ENCODE data around the gene SND1.

The SND1 gene

GRCh38 chr7:127760436-127761031, 108.5 kb downstream of the SND1 start:
- in situ Hi-C loops (cut with MboI; ENCODE audit: low sequenced_read_pairs): no loop called here

DNA sequence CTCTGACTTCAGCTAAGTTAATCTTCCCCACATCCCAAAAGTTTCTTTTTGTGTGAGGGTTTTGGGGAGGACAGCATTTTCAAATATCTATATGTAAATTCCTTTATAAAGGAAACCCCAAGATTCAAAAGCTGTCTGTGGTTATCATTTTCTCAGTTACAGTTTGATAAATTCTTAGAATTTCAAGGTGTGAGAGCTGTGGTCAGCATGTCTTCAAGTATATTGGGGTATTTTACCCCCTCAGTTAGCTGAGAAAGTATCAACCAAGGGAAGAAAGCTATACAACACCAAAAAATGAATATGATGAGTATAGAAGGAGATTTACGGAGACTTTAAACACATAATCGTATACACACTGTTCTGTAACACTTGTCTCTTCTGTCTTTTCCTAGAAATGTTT, 109.2 kb downstream of the SND1 start:
- in situ Hi-C loops (cut with MboI; ENCODE audit: low sequenced_read_pairs): no loop called here

GRCh38 chr7:127764681-127765080, 112.7 kb downstream of the SND1 start:
- in situ Hi-C loops (cut with MboI; ENCODE audit: low sequenced_read_pairs): no loop called here

DNA sequence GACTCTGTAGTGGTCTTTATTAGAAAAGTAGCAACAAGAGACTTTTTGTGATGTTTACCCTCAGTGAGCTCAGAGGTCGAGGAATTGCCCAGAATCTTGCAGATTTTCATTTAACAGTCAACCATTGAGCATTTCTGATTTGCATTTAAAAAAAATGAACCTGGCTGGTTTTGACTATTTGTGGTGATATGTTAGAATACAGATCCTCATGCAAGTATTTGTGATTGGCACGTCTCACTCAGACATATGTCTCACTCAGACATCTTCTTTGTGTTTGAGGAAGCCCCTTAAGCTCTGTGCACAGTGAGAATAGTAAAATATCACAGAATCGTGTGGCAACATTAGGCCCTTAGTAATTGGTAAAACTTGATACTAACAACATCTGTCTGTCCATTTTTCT, 113.2 kb downstream of the SND1 start:
- in situ Hi-C loops (cut with MboI; ENCODE audit: low sequenced_read_pairs): no loop called here

DNA sequence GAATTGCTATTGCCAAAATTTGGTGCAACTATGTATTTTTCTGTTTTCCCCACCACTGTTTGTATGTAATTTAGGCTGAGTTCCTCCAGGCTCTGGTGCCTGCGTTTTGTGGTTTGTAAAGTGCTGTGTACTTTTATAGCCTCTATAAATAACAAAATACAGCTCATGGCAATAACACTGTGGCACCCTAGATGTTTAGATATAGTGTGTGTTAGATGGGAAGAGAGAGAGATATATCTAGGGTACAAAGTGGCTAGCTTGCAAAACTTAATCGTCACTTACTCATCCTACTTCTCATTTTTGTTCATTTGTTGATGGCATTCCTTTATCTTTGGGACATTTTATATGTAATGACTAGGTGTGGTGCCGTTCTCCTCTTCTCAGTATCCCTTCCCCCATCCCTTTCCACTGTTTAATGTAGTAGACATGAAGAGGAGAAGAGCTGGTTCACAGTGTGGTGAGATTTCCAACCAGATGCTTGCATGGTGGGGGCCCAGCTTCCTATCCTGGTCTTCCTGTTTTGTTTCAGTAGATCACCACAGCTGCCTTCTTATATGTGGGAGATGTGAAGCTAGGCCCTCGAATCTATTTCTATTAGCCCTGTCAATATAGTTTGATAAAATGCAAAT, 115.0 kb downstream of the SND1 start:
- in situ Hi-C loops (cut with MboI; ENCODE audit: low sequenced_read_pairs): no loop called here

DNA sequence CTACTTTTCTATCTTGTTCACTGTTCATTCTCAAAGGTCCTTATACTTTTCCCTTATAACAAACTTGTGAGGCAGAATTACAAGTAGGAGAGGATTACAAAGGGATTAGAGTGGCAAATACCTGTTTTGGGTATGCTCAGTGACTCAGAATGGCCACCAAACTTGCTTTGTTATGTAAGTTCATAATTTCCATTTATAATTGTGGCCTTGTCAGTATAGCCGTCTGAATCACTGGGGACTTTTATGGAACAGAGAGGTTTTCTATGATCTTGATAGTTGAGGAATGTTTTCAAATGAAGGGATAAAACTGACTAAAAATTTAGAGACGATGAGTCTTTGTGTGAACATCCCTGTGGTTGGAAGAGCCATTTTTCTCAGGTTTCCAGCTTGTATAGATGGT, 116.2 kb downstream of the SND1 start:
- in situ Hi-C loops (cut with MboI; ENCODE audit: low sequenced_read_pairs): no loop called here

DNA sequence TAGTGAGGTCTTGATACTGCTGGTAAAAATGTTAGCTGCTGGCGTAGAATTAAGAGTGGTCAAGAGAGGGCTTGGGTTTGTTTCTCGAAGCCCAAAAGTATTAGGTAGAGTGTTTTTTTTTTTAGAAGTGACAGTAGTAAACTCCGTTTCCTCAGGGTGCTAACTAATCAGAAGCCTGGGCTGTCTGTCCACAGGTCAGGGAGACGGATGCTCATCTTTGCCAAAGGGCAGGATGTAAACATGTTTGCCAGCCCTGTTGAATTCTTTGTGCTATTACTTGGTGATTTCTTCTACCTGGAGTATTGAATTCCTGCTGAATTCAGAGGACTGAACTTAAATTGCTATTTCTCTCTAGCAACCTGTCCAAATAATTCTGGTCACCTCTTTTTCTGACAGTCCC, 117.1 kb downstream of the SND1 start:
- in situ Hi-C loops (cut with MboI; ENCODE audit: low sequenced_read_pairs): no loop called here

DNA sequence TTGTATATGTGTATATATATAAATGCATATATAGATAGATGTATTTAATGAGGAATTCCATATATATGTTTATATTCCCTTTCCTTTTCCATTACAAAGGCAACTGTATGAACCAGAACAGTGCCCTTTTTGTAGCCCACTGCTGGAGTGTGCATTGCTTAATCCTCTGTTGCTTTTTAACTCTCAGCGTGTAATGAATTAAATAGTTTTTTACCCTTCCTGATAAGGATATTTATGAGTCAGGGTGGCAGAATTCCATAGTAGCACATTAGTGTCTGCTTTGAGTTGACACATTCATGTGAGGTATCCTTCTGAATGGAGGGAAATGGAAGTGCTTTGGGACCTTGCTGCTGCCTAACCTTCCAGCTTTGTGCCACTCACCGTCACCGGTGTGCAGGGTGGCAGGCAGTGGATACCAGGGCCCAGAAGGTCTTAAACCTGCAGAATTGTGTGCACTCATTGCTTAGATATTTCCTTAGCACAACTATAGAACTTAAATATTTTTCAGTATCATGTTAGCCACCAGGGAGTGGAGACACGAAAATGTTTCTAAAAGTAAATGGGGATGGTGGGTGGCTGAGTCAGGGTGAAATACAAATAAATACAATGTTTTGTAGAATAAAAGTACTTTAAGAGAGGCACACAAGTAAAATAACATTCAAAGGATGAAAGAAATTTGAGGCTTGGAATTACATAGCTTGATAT, 117.9 kb downstream of the SND1 start:
- in situ Hi-C loops (cut with MboI; ENCODE audit: low sequenced_read_pairs): no loop called here

- in situ Hi-C loops (cut with MboI; ENCODE audit: low sequenced_read_pairs): no loop called here
These were observed 118.9 kb downstream of the SND1 start for GRCh38 chr7:127770885-127771284.

DNA sequence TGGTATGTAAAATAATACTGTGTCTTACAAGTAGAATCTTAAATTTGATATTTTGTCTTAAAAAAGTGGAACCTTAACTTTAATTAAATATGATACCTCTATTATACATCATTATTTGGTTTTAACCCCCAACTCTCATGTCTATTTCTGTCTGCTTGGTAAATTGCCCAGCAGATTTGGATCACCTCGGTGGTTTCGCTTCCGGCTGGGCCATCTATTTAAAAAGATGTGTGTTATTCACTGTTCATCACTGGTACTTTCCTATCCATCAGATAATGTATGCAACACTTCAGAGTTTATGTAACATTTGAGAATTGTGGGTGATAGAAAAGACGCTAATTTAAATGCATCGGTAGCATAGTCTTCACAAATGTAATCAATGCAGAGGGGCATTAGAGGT, 119.7 kb downstream of the SND1 start:
- in situ Hi-C loops (cut with MboI; ENCODE audit: low sequenced_read_pairs): no loop called here

DNA sequence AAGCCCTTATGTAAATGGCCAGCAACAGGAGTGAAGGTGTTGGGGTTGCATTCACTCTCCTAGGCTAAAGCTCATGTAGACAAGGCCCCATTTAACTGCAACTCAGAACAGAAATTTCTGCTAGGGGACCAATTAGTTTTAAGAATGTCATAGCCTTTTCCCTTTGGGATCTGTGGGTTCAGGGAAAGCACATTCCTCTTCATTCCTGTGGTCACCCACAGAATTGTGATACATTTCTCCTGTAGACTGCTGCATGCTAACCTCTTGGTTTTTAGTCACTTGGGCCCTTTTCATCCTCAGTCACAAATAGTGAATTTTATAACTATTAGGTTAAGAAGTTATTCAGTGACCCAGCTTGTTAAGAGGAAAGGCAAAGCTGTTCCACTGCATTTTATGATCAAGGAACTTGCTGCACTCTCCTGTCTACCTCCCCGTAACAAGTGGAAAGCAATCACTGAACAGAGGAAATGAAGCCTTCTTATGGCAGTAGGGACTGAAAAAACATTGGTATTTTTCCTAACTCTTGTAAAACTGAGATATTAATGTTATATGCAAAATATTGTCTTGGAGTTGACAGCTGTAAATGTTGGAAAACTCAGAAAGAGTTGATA, 124.9 kb downstream of the SND1 start:
- in situ Hi-C loops (cut with MboI; ENCODE audit: low sequenced_read_pairs): no loop called here

DNA sequence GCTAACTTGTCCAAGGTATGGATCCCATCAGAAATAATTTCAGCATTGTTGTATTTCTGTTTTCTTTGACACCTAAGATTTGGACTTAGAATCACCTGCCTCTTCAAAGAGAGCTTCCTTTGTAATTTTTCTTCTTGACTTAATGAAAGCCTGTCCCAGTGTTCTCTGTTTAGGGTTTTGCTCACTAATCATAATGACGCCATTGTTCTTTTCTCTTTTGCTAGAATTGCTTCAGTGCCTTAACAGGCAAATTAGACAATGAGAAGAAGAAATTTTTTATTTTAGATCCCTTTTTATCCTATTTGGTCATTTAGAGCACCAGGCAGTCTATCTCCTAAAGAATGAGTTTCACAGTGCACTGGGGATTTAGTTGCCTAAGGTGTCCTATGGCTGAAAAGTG, 128.5 kb downstream of the SND1 start:
- in situ Hi-C loops (cut with MboI; ENCODE audit: low sequenced_read_pairs): no loop called here

DNA sequence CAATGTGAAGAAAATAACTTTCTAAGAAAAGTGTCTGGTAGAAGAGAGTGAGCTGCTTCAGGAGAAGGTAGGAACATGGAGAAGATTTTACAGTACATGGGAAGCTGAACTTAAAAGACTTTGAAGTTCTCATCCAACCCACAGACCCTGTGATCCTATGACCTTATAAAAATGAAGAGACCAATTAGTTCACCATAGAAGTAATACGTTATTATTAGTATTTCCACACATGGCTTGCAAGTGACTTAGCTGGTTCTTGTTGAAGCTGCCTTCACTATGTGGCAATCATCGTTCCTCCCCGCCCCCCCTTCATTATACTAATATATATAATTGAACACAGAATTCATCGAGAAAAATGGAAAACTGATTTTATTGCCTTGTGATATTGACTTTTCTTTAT, 129.1 kb downstream of the SND1 start:
- in situ Hi-C loops (cut with MboI; ENCODE audit: low sequenced_read_pairs): no loop called here

DNA sequence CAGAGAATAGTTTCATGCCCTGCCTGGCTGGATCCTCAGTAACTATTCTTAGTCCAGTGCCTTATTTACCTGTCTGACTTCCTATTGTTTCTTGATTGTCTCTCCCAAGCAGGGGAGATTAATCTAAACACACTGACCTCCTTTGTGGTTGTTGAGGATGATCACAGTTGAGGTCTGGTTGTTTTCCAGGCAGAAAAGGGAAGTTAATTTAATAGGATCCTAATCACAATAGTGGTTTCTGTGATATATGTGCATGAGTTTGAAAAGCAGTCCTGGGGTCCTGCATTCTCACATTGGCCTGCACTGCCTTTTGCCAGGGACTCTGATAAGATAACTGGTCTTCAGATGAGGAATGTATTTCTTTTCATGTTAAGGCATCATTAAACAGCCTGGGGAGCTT, 130.1 kb downstream of the SND1 start:
- in situ Hi-C loops (cut with MboI; ENCODE audit: low sequenced_read_pairs): no loop called here

DNA sequence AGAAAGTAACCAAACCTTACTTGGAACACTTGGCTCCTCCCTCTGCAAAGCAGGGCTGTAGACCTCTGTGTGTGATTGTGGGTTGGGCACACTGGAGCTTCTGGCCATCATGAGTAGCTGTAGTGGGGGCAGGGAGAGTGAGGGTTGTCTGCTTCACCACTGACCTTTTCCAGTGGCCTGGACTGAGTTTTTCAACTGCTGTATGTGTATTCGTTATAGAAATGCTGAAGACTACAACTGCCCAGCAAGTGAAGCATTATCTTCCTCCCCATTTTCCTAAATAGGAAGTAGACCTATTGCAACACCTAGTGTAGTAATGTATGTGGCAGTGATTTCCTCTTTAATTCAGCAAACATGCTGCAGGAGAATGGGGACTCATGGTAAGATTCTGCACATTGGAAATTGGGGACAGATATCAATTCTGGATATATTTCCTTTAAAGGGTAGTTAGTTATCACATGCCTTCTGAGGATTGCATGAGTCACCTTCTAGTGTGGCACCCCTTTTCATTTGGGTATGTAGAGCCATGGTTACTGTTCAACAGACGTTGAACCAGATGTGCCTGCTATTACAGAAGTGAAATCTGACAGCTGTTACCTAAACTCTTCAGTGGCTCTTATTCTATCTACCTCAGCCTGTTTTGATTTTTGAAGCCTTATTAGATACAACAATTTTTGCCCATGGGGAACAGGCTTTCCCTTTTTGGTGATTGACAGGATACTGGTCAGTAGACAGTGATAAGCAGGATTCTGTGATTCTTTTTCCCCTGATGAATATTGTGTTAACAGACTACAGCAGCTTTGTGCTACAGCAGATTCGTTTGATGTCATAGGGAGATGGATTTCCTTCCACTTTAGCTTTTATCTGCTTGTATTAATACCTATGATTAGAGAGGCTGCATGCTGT, 130.9 kb downstream of the SND1 start:
- in situ Hi-C loops (cut with MboI; ENCODE audit: low sequenced_read_pairs): no loop called here

DNA sequence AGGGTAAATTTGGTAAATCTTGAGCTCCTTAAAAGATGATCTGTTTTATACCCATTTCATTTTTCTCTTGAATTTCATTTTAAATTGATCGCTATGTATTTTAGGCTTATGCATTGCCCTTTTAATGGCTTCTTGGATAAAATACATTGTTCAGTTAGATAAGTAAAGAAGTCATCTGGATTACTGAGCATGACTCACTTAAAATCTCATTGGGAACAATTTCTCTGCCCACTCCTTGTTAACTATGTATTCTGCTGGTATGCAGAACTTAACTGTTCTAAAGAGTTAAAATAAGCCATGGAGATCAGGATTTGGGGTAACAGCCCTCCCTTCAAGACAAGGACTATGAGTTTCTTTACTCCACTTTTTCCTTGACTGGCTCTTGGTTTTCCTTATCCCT, 134.2 kb downstream of the SND1 start:
- in situ Hi-C loops (cut with MboI; ENCODE audit: low sequenced_read_pairs): no loop called here

DNA sequence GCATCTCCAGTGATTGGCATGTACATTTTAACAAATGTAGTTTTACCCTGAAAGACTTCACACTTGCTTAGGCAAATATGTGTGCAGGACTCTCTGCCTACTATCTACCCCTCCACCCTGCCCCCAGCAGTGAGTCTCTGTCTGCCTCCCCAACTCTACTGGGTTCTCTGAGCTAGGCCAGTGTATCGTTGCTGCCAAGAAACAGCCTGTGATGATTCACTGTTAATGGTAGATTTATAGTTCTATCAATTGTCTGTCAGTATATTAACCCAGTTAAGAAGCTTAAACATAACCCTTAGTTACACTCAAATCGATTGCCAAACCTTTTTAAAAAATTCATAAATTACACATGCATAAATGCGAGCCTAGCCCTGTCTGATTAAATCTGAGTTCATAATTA, 137.0 kb downstream of the SND1 start:
- in situ Hi-C loops (cut with MboI; ENCODE audit: low sequenced_read_pairs): no loop called here

- in situ Hi-C loops (cut with MboI; ENCODE audit: low sequenced_read_pairs): no loop called here
These were observed 139.6 kb downstream of the SND1 start for GRCh38 chr7:127791446-127792189.

- in situ Hi-C loops (cut with MboI; ENCODE audit: low sequenced_read_pairs): no loop called here
These were observed 140.7 kb downstream of the SND1 start for GRCh38 chr7:127792528-127793342.

DNA sequence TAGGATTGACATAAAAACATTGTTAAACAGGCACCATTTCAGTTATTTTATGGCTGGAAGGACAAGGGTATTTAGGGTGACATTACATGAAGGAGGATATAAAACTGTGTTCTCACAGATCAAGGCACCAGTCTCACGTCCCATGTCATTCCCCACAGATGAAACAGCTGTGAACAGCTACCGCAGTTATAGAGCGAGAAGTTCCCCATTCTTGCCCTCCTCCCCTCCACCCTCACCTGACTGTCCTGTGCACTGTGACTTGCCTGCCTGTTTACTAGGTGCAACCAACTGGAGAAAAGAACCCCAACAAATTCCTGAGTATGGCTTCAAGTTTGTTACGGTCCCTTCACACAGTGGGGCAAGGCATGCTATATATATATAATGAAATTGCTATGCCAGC, 141.6 kb downstream of the SND1 start:
- in situ Hi-C loops (cut with MboI; ENCODE audit: low sequenced_read_pairs): no loop called here
